Liver (tissue), 3 donors: ENCODE results near the gene MSL1.

Experiments used
- CTCF ChIP-seq: fragments of 150-350 bp; IDR thresholded peaks from 2 replicates; pipeline ENCODE4 v1.5.1; 2017; ENCODE audit warnings: improper control_type of control experiment, low read depth, low read length; ENCODE audit not compliant: missing input control
- EGR1 ChIP-seq, 2 donors: IDR thresholded peaks; 2 replicates each; pipeline ENCODE4 v1.6.1; 2016 to 2018; ENCODE audit warnings: antibody characterized with exemption in 2 of 2, low read depth in 2 of 2
- FOXA1 ChIP-seq: IDR thresholded peaks from 2 replicates; pipeline ENCODE4 v1.6.1; 2016; ENCODE audit warnings: antibody characterized with exemption
- JUND ChIP-seq, 2 donors: IDR thresholded peaks; 2 replicates each; pipeline ENCODE4 v1.6.1; 2016; ENCODE audit warnings: antibody characterized with exemption in 2 of 2
- MAX ChIP-seq: IDR thresholded peaks from 2 replicates; pipeline ENCODE4 v1.6.1; 2016; ENCODE audit warnings: antibody characterized with exemption
- RAD21 ChIP-seq, 2 donors: IDR thresholded peaks; 2 replicates each; pipeline ENCODE4 v1.6.1; 2016; ENCODE audit warnings: antibody characterized with exemption in 2 of 2, mild to moderate bottlenecking in 2 of 2
- RXRA ChIP-seq, 2 donors: IDR thresholded peaks; 2 replicates each; pipeline ENCODE4 v1.6.1; 2017 to 2018; ENCODE audit warnings: antibody characterized with exemption in 2 of 2, mild to moderate bottlenecking in 1 of 2
- TAF1 ChIP-seq: conservative IDR thresholded peaks from 2 replicates; pipeline ENCODE4 v1.6.1; 2016; ENCODE audit warnings: antibody characterized with exemption, mild to moderate bottlenecking
- YY1 ChIP-seq: IDR thresholded peaks from 2 replicates; pipeline ENCODE4 v1.6.1; 2016; ENCODE audit warnings: antibody characterized with exemption, mild to moderate bottlenecking
- TF ChIP-seq, protein P1 (sequence below): IDR thresholded peaks from 2 replicates; pipeline ENCODE4 v1.6.1; 2016; ENCODE audit warnings: antibody characterized with exemption, mild to moderate bottlenecking
- TF ChIP-seq, protein P2 (sequence below): IDR thresholded peaks from 2 replicates; pipeline ENCODE4 v1.6.1; 2016; ENCODE audit warnings: antibody characterized with exemption
- TF ChIP-seq, protein P3 (sequence below): IDR thresholded peaks from 2 replicates; pipeline ENCODE4 v1.6.1; 2016; ENCODE audit warnings: antibody characterized with exemption
- donor health status: healthy.
- donor health status: healthy.

GRCh38 chr17:40093005-40093579 is 28.7 kb upstream of the MSL1 start:
- no peak for TF ChIP-seq CTCF
- TF ChIP-seq, protein P1, sequence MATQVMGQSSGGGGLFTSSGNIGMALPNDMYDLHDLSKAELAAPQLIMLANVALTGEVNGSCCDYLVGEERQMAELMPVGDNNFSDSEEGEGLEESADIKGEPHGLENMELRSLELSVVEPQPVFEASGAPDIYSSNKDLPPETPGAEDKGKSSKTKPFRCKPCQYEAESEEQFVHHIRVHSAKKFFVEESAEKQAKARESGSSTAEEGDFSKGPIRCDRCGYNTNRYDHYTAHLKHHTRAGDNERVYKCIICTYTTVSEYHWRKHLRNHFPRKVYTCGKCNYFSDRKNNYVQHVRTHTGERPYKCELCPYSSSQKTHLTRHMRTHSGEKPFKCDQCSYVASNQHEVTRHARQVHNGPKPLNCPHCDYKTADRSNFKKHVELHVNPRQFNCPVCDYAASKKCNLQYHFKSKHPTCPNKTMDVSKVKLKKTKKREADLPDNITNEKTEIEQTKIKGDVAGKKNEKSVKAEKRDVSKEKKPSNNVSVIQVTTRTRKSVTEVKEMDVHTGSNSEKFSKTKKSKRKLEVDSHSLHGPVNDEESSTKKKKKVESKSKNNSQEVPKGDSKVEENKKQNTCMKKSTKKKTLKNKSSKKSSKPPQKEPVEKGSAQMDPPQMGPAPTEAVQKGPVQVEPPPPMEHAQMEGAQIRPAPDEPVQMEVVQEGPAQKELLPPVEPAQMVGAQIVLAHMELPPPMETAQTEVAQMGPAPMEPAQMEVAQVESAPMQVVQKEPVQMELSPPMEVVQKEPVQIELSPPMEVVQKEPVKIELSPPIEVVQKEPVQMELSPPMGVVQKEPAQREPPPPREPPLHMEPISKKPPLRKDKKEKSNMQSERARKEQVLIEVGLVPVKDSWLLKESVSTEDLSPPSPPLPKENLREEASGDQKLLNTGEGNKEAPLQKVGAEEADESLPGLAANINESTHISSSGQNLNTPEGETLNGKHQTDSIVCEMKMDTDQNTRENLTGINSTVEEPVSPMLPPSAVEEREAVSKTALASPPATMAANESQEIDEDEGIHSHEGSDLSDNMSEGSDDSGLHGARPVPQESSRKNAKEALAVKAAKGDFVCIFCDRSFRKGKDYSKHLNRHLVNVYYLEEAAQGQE, result no peak
- TF ChIP-seq FOXA1, result no peak
- TF ChIP-seq EGR1 (IDR thresholded peaks at IDR 0.05; ENCODE audit: low read depth in 2 of 2), result no peak
- no peak for TF ChIP-seq TAF1
- no peak for TF ChIP-seq RAD21 (IDR thresholded peaks at IDR 0.05)
- TF ChIP-seq YY1, result no peak
- TF ChIP-seq, protein P2, sequence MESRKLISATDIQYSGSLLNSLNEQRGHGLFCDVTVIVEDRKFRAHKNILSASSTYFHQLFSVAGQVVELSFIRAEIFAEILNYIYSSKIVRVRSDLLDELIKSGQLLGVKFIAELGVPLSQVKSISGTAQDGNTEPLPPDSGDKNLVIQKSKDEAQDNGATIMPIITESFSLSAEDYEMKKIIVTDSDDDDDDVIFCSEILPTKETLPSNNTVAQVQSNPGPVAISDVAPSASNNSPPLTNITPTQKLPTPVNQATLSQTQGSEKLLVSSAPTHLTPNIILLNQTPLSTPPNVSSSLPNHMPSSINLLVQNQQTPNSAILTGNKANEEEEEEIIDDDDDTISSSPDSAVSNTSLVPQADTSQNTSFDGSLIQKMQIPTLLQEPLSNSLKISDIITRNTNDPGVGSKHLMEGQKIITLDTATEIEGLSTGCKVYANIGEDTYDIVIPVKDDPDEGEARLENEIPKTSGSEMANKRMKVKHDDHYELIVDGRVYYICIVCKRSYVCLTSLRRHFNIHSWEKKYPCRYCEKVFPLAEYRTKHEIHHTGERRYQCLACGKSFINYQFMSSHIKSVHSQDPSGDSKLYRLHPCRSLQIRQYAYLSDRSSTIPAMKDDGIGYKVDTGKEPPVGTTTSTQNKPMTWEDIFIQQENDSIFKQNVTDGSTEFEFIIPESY, result no peak
- TF ChIP-seq RXRA (IDR thresholded peaks at IDR 0.05), result no peak
- TF ChIP-seq, protein P3, sequence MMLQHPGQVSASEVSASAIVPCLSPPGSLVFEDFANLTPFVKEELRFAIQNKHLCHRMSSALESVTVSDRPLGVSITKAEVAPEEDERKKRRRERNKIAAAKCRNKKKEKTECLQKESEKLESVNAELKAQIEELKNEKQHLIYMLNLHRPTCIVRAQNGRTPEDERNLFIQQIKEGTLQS, result no peak
- no peak for TF ChIP-seq MAX
- no peak for TF ChIP-seq JUND (IDR thresholded peaks at IDR 0.05)
